Spinal cord (tissue), 10 donors: Measurements from ENCODE around the gene LIPK. TPM values are rescaled to one million over a fixed set of nuclear protein-coding genes. Genes with fewer than 3 reads are reported as not detected.

Experiments used
- DNase-seq, 6 donors: peaks; one replicate each; pipeline versions ENCODE4 v3.0.0 to v3.0.0-alpha.2; 2013 to 2015; ENCODE audit warnings: low spot score in 6 of 6, low read depth in 4 of 6
- H3K27ac ChIP-seq: one replicate; pipeline ENCODE4 v1.5.1; 2013; ENCODE audit warnings: low read depth, low read length, control low read depth
- H3K27me3 ChIP-seq: one replicate; pipeline ENCODE4 v1.6.1; 2013; ENCODE audit warnings: low read length; ENCODE audit not compliant: control insufficient read depth, insufficient read depth
- H3K36me3 ChIP-seq: one replicate; pipeline ENCODE4 v1.6.1; 2013; ENCODE audit warnings: low read length; ENCODE audit not compliant: control insufficient read depth, insufficient read depth
- H3K4me1 ChIP-seq: one replicate; pipeline ENCODE4 v1.6.1; 2013; ENCODE audit warnings: low read length; ENCODE audit not compliant: control insufficient read depth, insufficient read depth
- H3K4me3 ChIP-seq: one replicate; pipeline ENCODE4 v1.5.1; 2013; ENCODE audit warnings: low read depth, low read length, control low read depth
- H3K9me3 ChIP-seq: one replicate; pipeline ENCODE4 v1.6.1; 2013; ENCODE audit warnings: low read length; ENCODE audit not compliant: control insufficient read depth, insufficient read depth
- WGBS: methylation state at CpG from one replicate; pipeline ENCODE4 v1.1.5; 2013; ENCODE audit warnings: missing lambda C conversion rate; ENCODE audit not compliant: insufficient coverage; 5-methylcytosine and 5-hydroxymethylcytosine counted together
- polyA plus RNA-seq, 2 donors: library from polyadenylated mRNA; unstranded; fragments of 120-200 nt; gene quantifications; one replicate each; pipeline ENCODE4 v1.2.1, GENCODE V29; 2013; ENCODE audit not compliant: insufficient read length in 2 of 2
- total RNA-seq, 2 donors: library from RNA; depleted of rRNA in 1 of 2; stranded (reverse); fragments of 120-200 nt in 1 of 2; fragments of >200 nt in 1 of 2; gene quantifications; one replicate each; pipeline versions ENCODE4 v1.2.3 to v1.2.4, GENCODE V29; 2013 to 2014
- donor health status: healthy.

LIPK gene
- total and polyA plus RNA-seq, 4 donors = not detected

DNA sequence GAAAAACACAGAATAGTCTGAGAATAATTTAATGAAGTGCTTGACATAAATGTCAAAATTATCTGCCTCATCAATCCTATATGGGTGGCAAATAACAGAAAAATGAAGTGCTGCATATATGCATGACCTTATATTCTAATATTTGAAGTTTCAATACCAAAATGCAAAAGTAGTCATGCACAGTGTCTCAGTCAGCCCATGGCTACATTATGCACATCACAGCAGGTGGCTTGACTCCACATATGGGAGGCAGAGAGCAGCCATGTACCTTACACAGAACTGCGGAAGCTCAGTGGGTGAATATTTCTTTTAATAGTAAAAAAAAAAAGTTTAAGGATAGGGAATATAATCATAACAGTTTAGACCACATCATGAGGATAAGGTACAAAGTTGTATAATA is 36.4 kb downstream of the LIPK start:
- Histone ChIP-seq H3K27me3 (no peaks in the 10 kb centered on the region), H3K27ac (no peak overlapping the region), H3K36me3 (no peaks in the 10 kb centered on the region), H3K4me1 (no peaks in the 10 kb centered on the region), H3K4me3 (no peak overlapping the region), H3K9me3 (no peaks in the 10 kb centered on the region)
- DNase-seq = peak in 1 of 6 donors; percentile 9
- WGBS = no CpG with 5 or more reads among the region's 1 CpG

DNA sequence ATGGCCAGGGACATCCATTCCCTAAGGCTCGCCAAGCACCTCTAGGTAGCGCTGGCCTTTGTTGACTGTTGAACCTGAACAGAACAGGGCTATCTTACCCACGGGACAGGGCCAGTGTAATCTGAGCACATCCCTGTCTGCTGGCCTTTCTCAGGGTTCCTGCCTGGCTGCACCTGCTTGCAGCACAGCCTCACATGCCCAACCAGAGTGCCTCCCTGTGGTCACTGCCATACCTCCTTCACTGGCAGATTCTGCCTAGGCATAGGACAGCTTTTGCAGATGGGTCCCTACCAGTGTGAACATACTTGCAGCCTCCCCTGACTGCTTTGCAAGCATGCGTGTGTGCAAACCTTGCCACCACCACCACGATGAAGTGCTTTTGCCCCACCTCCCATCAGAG is 38.0 kb downstream of the LIPK start:
- Histone ChIP-seq H3K27ac (no peak overlapping the region), H3K27me3 (no peaks in the 10 kb centered on the region), H3K36me3 (no peaks in the 10 kb centered on the region), H3K4me1 (no peaks in the 10 kb centered on the region), H3K9me3 (no peaks in the 10 kb centered on the region), H3K4me3 (no peak overlapping the region)
- no peak for DNase-seq
- WGBS = 76% methylated on average over 5 of the region's 5 CpGs

DNA sequence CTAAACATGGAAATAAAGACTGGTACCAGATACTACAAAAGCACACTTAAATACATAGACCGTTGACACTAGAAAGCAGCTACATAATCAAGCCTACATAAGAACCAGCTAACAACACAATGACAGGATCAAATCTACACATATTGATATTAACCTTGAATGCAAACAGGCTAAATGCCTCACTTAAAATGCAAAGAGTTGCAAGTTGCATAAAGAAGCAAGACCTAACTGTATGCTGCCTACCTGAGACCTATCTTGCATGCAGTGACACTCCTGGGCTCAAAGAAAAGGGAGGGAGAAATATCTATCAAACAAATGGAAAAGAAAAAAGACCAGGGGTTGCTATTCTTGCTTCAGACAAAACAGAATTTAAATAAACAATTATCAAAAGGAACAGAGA is 39.6 kb downstream of the LIPK start:
- H3K27me3 ChIP-seq = no peaks in the 10 kb centered on the region
- peaks cover 2% of the 10 kb centered on the region for H3K9me3 ChIP-seq
- H3K4me1 ChIP-seq = no peaks in the 10 kb centered on the region
- H3K36me3 ChIP-seq = no peaks in the 10 kb centered on the region
- no peak overlapping the region for H3K27ac ChIP-seq
- DNase-seq = no peak
- H3K4me3 ChIP-seq = no peak overlapping the region
- WGBS = no CpG with 5 or more reads among the region's 1 CpG

DNA sequence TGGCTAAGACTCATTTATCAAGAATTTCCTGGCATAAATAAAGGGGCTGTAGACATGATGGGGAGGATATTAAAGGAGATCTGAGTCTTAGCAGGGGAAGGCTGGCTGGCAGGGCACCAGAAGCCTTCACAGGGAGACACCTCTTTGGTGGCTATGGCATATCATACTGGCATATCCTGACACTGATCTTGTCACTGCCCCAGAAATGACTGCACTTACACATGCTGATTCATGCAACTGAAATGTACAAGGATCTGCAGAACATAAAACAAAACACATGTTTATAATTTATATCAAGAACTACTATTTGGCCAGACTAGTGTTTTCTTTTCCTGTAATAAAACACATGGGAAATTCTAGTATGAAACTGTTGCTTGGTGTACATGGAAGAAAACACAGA is 48.2 kb downstream of the LIPK start:
- DNase-seq = no peak
- H3K27ac ChIP-seq = no peak overlapping the region
- no peaks in the 10 kb centered on the region for H3K36me3 ChIP-seq
- H3K4me3 ChIP-seq = no peak overlapping the region
- H3K4me1 ChIP-seq = no peaks in the 10 kb centered on the region
- H3K9me3 ChIP-seq = no peaks in the 10 kb centered on the region
- no peaks in the 10 kb centered on the region for H3K27me3 ChIP-seq

DNA sequence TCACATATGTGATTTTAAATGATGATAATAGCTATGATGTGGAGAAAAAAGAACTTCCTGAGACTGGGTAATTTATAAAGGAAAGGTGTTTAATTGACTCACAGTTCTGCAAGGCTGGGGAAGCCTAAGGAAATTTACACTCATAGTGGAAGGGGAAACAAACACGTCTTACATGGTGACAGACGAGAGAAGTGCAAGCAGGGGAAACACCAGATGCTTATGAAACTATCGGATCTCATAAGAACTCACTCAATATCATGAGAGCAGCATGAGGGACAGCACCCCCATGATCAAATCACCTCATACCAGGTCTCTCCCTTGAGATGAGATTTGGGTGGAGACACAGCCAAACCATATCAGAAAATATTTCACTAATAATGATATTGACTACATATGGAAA is 49.7 kb downstream of the LIPK start:
- Histone ChIP-seq H3K27ac (no peak overlapping the region), H3K4me1 (no peaks in the 10 kb centered on the region), H3K27me3 (no peaks in the 10 kb centered on the region), H3K9me3 (no peaks in the 10 kb centered on the region), H3K36me3 (no peaks in the 10 kb centered on the region), H3K4me3 (no peak overlapping the region)
- no peak for DNase-seq
- WGBS = no CpG with 5 or more reads among the region's 3 CpGs

DNA sequence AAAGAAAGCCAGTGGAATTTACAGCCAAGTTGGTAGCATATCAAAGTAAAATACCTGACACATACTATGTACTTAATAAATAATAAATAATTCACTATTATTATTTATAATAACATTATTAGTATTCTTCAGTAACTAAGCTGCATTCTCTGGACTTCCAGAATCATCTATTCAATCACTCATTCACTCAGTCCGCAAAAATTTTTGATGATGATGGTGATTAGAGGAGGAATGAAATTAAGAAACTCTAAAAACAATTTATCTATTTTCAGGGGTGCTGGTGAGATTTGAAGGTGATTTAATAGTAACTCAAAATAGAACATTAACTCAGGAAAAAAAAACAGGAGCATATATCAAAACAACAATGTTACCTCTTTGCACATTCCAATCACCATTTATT is 50.6 kb downstream of the LIPK start:
- no CpG with 5 or more reads among the region's 1 CpG for WGBS

DNA sequence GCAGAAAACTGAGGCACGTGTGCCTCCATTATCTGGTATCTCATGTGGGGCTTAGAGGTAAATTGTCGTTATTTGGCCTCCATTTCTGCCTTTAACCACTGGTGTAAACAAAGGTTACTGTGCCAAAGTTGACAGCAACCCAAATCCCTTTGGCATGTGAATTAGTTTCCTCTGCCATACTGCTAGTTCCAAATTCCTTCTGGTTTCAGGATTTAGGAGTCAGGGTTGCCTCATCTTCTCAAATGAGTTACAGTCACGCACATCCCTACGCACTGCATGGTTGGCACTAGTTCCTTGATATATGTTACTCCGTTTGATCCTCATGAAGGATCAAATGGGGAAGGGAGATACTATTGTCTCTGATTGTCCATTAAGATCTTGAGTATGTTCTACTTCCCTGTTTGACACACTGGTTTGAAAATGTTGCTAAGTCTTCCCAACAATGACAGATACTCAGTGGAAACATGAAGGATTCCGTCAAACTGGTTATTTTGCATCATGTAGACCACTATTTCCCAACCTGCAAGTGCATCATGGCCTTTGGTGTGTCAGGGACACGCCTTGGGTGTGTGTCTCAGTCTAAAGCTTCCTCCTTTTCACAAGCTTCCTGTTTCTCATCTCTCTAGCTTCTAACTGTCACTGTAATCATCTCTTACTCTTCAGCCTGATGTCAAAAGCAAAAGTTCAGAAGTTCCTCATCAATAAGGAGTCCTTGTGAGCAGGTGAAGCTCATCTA is 53.5 kb downstream of the LIPK start, which contains the start of gene LIPN:
LIPN (plus strand) TSS at position 655 of the 736 bp plus-strand sequence. CDS start 1,386 bp downstream, outside the sequence.
- Histone ChIP-seq H3K4me3 (no peak within 1 kb of the TSS), H3K4me1 (no peaks in the 10 kb centered on the region), H3K36me3 (no peaks in the 10 kb centered on the region), H3K27ac (no peak within 1 kb of the TSS), H3K27me3 (no peaks in the 10 kb centered on the region), H3K9me3 (no peaks in the 10 kb centered on the region)
- no peak for DNase-seq
- WGBS = 88% methylated on average over 4 of the region's 7 CpGs

More for the DNA sequence above, 50.6 kb downstream of the LIPK start:
- no peaks in the 10 kb centered on the region for H3K36me3 ChIP-seq
- H3K9me3 ChIP-seq = no peaks in the 10 kb centered on the region
- H3K4me3 ChIP-seq = no peak overlapping the region
- no peak overlapping the region for H3K27ac ChIP-seq
- no peaks in the 10 kb centered on the region for H3K4me1 ChIP-seq
- DNase-seq = no peak
- no peaks in the 10 kb centered on the region for H3K27me3 ChIP-seq

DNA sequence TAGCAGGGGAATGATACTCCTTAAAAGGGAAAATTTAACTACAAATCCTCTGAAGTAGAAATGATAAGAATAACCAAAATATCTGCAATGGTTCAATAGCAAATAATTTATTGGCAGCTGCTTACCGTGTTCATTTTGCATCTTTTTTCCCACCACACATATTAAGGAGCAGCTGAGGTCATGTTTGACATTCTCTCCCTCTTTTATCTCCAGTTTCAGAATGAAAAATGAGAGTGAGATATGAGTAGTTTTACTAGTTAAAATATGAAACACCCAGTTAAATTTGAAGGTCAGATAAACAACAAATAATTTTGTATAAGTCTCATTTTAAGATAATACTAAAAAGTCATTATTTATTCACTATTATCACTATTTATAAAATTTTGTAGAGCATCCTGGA is 56.9 kb downstream of the LIPK start:
- Histone ChIP-seq H3K9me3 (no peaks in the 10 kb centered on the region), H3K4me3 (no peak overlapping the region), H3K27me3 (no peaks in the 10 kb centered on the region), H3K36me3 (no peaks in the 10 kb centered on the region), H3K27ac (no peak overlapping the region), H3K4me1 (no peaks in the 10 kb centered on the region)
- WGBS = no CpG with 5 or more reads among the region's 1 CpG
- no peak for DNase-seq

DNA sequence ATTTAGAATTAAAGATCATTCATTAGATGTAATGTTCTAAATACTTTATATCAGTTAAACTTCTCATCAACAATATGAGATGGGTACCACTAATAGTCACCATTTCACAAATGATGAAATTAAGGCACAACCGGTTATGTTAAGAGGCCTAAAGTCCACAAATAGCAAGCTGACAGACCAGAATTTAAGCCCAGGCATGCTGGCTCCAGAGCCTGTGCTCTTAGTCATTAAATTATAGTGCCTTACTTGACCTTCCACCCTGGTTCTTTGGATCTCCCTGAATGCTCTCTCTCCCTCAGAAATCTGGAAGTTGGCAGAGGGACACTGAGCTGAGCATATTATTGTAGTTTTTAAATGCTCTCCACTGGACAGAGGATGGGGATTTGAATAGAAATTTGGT is 57.4 kb downstream of the LIPK start:
- 43% methylated on average over 1 of the region's 1 CpG for WGBS
- Histone ChIP-seq H3K27ac (no peak overlapping the region), H3K4me1 (no peaks in the 10 kb centered on the region), H3K4me3 (no peak overlapping the region), H3K9me3 (no peaks in the 10 kb centered on the region), H3K36me3 (no peaks in the 10 kb centered on the region), H3K27me3 (no peaks in the 10 kb centered on the region)
- DNase-seq = peak in 2 of 6 donors; percentile 6 to 24

DNA sequence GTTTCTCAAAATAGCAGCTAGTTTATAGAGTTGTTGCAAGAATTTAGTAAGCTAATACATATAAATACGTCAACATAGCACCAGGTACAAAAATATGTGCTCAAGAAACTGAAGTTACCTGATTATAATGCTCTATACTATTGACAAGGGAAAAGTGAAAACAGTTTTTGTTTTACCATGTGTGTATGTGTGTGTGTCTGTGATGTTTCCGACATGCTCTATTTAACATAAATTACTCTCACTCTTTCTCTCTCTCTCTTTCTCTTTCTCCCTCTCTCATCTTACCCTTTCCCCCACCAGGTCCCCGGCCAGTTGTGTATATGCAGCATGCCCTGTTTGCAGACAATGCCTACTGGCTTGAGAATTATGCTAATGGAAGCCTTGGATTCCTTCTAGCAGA is 58.1 kb downstream of the LIPK start:
- Histone ChIP-seq H3K9me3 (no peaks in the 10 kb centered on the region), H3K36me3 (no peaks in the 10 kb centered on the region), H3K27ac (no peak overlapping the region), H3K27me3 (no peaks in the 10 kb centered on the region), H3K4me3 (no peak overlapping the region), H3K4me1 (no peaks in the 10 kb centered on the region)
- DNase-seq = no peak
- WGBS = no CpG with 5 or more reads among the region's 3 CpGs
